ENCODE data around the gene KLF9. TPM values are rescaled to one million over a fixed set of nuclear protein-coding genes. Genes with fewer than 3 reads are reported as not detected.
A peak's percentile ranks its signal among the peaks of the same experiment; 100 is the strongest.

Gene KLF9
- total RNA-seq, 1 donor from 2014 or later, result 37.1 TPM

GRCh38 chr9:70422371-70423043, 8.1 kb upstream of the KLF9 start:
- DNase-seq (ENCODE audit: low read depth, low spot score), result no peak

- no peak for DNase-seq (ENCODE audit: low read depth, low spot score)
Measured at GRCh38 chr9:70421272-70422180, 7.1 kb upstream of the KLF9 start.

GRCh38 chr9:70420441-70421271, 6.2 kb upstream of the KLF9 start:
- DNase-seq (ENCODE audit: low read depth, low spot score), result no peak

GRCh38 chr9:70419556-70420440, 5.3 kb upstream of the KLF9 start:
- DNase-seq (ENCODE audit: low read depth, low spot score), result peak; percentile 93

- peak; percentile 80 for DNase-seq (ENCODE audit: low read depth, low spot score)
Measured at GRCh38 chr9:70418822-70419555, 4.5 kb upstream of the KLF9 start.

GRCh38 chr9:70415476-70415875, 1.0 kb upstream of the KLF9 start:
- DNase-seq (ENCODE audit: low read depth, low spot score), result no peak

GRCh38 chr9:70415041-70415440, 584 bp upstream of the KLF9 start:
- DNase-seq (ENCODE audit: low read depth, low spot score), result no peak

GRCh38 chr9:70413464-70413798, 1.0 kb downstream of the KLF9 start:
- DNase-seq (ENCODE audit: low read depth, low spot score), result no peak

- DNase-seq (ENCODE audit: low read depth, low spot score), result no peak
Measured at GRCh38 chr9:70412832-70413463, 1.5 kb downstream of the KLF9 start.

GRCh38 chr9:70411930-70412831, 2.3 kb downstream of the KLF9 start:
- DNase-seq (ENCODE audit: low read depth, low spot score), result no peak

GRCh38 chr9:70411121-70411929, 3.1 kb downstream of the KLF9 start:
- DNase-seq (ENCODE audit: low read depth, low spot score), result no peak

- no peak for DNase-seq (ENCODE audit: low read depth, low spot score)
Measured at GRCh38 chr9:70410368-70410767, 4.1 kb downstream of the KLF9 start.

GRCh38 chr9:70409800-70410199, 4.7 kb downstream of the KLF9 start:
- DNase-seq (ENCODE audit: low read depth, low spot score), result no peak

GRCh38 chr9:70409280-70409679, 5.2 kb downstream of the KLF9 start:
- DNase-seq (ENCODE audit: low read depth, low spot score), result no peak

GRCh38 chr9:70408393-70409040, 5.9 kb downstream of the KLF9 start:
- DNase-seq (ENCODE audit: low read depth, low spot score), result no peak

- DNase-seq (ENCODE audit: low read depth, low spot score), result peak; percentile 82
Measured at GRCh38 chr9:70407081-70407503, 7.4 kb downstream of the KLF9 start.

GRCh38 chr9:70406434-70406862, 8.0 kb downstream of the KLF9 start:
- DNase-seq (ENCODE audit: low read depth, low spot score), result no peak

Data from pulmonary artery endothelial cell (primary cell).